Nasal cavity respiratory epithelium epithelial cell of viscerocranial mucosa (primary cell): ENCODE measurements around the gene MYCL. TPM values are rescaled to one million over a fixed set of nuclear protein-coding genes. Genes with fewer than 3 reads are reported as not detected.

Experiments used
- total RNA-seq: library from RNA; depleted of rRNA; stranded (reverse); fragments of >200 nt; gene quantifications from 2 replicates; pipeline ENCODE4 v1.2.3, GENCODE V29; 2014

The MYCL gene
- 10.3 and 16.5 TPM in 2 replicates for total RNA-seq

GRCh38 chr1:39901714-39902459, at the start of gene MYCL:
Gene MYCL (minus strand): TSS chr1:39901917. CDS start chr1:39901434, 483 bp downstream.

Other genes starting within 250 kb of the MYCL start
- gene NT5C1A, start 229.8 kb downstream of the MYCL start, total RNA-seq = not detected in 2 replicates
- under 0.01 TPM in 2 replicates for gene HPCAL4, start 210.5 kb downstream of the MYCL start, total RNA-seq
- 43.4 and 46.1 TPM in 2 replicates for gene PPIE, start 163.0 kb downstream of the MYCL start, total RNA-seq
- 0.36 and 1.7 TPM in 2 replicates for gene OXCT2, start 130.6 kb downstream of the MYCL start, total RNA-seq
- 0.50 and 1.0 TPM in 2 replicates for gene BMP8B, start 113.1 kb downstream of the MYCL start, total RNA-seq
- gene TRIT1, start 18.4 kb downstream of the MYCL start, total RNA-seq = 34.0 and 35.9 TPM in 2 replicates
- gene MFSD2A, start 53.2 kb upstream of the MYCL start, total RNA-seq = 31.1 and 32.3 TPM in 2 replicates
- 383 and 461 TPM in 2 replicates for gene CAP1, start 138.8 kb upstream of the MYCL start, total RNA-seq
- gene PPT1, start 195.3 kb upstream of the MYCL start, total RNA-seq = 29.7 and 67.5 TPM in 2 replicates